ENCODE measurements around the gene ATRIP.

Gene ATRIP

DNA sequence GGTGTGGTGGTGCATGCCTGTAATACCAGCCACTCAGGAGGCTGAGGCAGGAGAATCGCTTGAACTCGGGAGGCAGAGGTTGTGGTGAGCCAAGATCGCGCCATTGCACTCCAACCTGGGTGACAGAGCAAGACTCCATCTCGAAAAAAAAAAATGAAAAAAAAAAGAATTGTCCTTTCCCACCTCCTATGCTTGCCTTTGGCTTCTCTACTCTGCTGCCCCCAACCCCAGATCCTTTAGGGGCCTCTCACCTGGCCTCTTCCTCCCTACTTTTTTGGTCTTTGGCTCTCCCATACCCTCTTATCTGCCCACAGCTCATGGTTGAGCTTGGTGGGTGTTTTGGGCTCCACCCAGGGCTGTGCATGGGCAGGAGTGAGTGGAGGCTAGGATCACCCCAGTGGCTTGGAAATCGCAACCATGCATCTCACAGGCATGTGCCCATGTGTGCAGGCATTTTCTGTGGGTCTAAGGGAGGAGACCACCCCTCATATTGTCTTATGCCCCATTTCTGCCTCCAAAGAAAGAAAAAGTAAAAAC, 59.5 kb downstream of the ATRIP start:
- DNase-seq, result no peak

DNA sequence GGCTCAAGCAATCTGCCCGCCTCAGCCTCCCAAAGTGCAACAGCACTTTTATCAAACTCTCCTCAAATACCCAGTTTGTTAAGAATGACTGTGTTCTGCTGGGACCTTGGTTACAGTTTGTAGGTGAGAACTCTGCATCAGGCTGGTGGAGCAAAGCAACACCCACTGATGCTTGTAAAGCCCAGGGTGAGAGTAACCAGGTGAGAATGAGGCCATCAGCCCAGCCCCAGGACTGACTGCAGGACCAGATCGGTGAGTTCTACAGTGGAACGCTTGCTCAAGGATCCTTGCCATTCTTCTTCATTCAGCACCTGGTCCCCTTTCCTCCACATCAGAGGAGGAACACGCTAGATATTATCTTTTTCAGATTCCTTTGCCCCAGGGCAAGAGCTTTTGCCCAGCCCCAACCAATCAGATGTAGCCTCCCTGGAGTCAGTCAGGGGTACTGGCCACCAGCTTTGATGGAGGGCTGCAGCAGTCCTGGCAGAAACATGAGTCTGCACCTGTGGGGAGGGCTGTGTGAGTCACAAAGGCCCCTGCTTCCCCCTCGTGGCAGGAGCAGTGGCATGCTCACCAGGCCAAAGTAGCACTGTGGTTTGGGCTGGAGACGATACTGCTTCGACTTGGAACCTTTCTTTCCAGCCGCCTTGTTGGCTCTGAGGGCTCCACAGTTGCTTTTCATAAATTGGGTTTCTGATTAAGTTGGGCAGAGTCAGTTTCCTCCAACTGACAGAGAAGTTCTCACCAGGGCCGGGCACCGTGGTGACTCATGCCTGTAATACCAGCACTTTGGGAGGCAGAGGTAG, 60.9 kb downstream of the ATRIP start:
- peak; percentile 21 for DNase-seq

DNA sequence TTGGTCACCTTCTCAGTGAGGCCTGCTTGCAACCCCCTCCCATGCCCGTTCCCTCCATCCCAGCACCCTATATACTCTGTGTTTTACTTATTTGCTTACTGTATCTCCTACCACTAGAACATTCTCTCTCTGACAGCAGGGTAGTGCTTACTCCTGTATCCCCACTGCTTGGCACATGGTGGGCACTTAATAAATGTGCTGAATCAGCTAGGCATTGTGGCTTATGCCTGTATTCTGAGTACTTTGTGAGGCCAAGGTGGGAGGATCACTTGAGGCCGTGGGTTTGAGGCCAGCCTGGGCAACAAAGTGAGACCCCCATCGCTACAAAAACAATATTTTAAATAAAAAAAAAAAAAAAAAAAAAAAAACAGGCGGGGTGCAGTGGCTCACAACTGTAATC, 65.0 kb downstream of the ATRIP start:
- no peak for DNase-seq

DNA sequence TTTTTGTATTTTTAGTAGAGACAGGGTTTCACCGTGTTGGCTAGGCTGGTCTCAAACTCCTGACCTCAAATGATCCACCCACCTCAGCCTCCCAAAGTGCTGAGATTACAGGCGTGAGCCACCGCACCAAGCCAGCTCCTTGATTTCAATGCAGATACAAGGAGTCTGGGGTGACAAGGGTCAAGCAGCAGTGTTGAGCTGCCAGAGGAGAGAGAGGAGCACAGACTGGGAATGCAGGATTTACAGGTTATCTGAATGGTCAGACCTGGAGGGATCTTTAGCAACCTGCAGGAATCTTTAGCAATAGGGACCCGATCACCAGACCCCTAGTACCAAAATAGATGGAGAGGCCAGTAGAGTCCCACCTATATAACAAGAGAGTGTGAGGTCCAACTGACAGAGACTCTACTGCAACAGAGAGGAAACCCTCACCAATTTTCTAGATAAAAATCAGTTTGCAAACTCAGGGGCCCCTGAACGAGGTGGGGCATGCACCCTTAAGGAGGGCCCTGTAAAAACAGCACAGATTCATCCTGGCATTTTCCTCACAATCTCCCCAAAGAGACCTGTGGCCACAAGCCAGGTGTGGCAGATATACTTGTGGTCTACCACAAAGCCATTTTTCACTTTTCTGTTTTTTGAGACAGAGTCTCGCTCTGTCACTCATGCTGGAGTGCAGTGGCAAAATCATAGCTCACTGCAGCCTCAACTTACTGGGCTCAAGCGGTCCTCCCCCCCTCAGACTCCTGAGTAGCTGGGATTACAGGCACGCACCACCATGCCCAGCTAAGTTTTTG, 68.1 kb downstream of the ATRIP start:
- DNase-seq, result no peak
